PFSK-1 (cell line): ENCODE results near the gene DDX47.

Experiments used
- FOXP2 ChIP-seq: optimal IDR thresholded peaks from 2 replicates; pipeline ENCODE3; 2011; ENCODE audit warnings: borderline replicate concordance, control low read depth, inconsistent platforms; ENCODE audit not compliant: insufficient read depth; ENCODE audit errors: extremely low read length, extremely low read depth
- POLR2AphosphoS5 ChIP-seq: IDR thresholded peaks from 2 replicates; pipeline ENCODE4 v1.6.1; 2012; ENCODE audit warnings: low read depth, mild to moderate bottlenecking, control low read depth, low read length, moderate library complexity
- SIN3A ChIP-seq: IDR thresholded peaks from 2 replicates; pipeline ENCODE4 v1.6.1; 2012; ENCODE audit warnings: mild to moderate bottlenecking, low read length, moderate library complexity, borderline replicate concordance; ENCODE audit not compliant: insufficient read depth
- TAF1 ChIP-seq: IDR thresholded peaks from 2 replicates; pipeline ENCODE4 v1.6.1; 2012; ENCODE audit warnings: low read length, control low read depth, borderline replicate concordance; ENCODE audit not compliant: insufficient read depth
- TF ChIP-seq, protein P1 (sequence below), 2 experiments: IDR thresholded peaks; 2 replicates each; pipeline versions ENCODE4 v1.6.1 to v1.8.0; 2011 to 2012; ENCODE audit warnings: low read depth in 2 of 2, low read length in 2 of 2, control low read depth in 1 of 2, inconsistent platforms in 1 of 2, mild to moderate bottlenecking in 1 of 2, moderate library complexity in 1 of 2; ENCODE audit not compliant: insufficient read depth in 1 of 2

DNA sequence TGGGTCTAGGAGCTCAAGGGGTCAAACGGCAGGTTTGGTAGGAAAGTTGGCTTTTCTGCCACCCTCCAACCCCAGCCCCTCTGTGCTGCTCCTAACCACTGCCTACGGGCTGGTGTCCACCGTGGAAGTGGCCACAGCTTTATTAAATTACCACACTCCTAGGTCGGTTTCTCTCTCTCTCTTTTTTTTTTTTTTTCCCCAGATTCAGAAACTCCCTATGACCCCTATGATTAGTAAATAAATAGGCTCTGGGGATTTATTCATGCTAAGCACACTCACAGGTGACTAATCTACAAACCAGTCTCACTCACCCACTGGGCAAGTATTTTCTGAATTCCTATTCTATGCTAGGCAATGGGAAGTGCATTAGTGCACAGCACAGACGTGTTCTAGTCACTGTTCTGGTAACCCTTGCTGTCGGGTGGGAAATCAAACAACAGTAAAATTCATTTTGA is 8.7 kb upstream of the DDX47 start:
- TF ChIP-seq POLR2AphosphoS5: no peak
- TF ChIP-seq, protein P1, sequence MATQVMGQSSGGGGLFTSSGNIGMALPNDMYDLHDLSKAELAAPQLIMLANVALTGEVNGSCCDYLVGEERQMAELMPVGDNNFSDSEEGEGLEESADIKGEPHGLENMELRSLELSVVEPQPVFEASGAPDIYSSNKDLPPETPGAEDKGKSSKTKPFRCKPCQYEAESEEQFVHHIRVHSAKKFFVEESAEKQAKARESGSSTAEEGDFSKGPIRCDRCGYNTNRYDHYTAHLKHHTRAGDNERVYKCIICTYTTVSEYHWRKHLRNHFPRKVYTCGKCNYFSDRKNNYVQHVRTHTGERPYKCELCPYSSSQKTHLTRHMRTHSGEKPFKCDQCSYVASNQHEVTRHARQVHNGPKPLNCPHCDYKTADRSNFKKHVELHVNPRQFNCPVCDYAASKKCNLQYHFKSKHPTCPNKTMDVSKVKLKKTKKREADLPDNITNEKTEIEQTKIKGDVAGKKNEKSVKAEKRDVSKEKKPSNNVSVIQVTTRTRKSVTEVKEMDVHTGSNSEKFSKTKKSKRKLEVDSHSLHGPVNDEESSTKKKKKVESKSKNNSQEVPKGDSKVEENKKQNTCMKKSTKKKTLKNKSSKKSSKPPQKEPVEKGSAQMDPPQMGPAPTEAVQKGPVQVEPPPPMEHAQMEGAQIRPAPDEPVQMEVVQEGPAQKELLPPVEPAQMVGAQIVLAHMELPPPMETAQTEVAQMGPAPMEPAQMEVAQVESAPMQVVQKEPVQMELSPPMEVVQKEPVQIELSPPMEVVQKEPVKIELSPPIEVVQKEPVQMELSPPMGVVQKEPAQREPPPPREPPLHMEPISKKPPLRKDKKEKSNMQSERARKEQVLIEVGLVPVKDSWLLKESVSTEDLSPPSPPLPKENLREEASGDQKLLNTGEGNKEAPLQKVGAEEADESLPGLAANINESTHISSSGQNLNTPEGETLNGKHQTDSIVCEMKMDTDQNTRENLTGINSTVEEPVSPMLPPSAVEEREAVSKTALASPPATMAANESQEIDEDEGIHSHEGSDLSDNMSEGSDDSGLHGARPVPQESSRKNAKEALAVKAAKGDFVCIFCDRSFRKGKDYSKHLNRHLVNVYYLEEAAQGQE (IDR thresholded peaks at IDR 0.05; ENCODE audit: insufficient read depth in 1 of 2, low read depth in 2 of 2, low read length in 2 of 2): no peak
- TF ChIP-seq TAF1: no peak
- no peak for TF ChIP-seq FOXP2
- TF ChIP-seq SIN3A: no peak
